GM12878 (cell line): Measurements from ENCODE around the gene PSPN.

Experiments
- ATF2 ChIP-seq: IDR thresholded peaks from 2 replicates; pipeline ENCODE4 v1.6.1; 2012; ENCODE audit warnings: low read length, inconsistent platforms
- CTCF ChIP-seq, 3 experiments: IDR thresholded peaks in 2 of 3; conservative IDR thresholded peaks in 1 of 3; 2 replicates each; pipeline ENCODE4 v1.5.1; 2011; ENCODE audit warnings: low read depth in 3 of 3, low read length in 3 of 3, mild to moderate bottlenecking in 3 of 3, control low read depth in 2 of 3, moderate library complexity in 2 of 3, inconsistent platforms in 1 of 3, mixed read lengths in 1 of 3; ENCODE audit not compliant: control insufficient read depth in 2 of 3, insufficient read depth in 1 of 3; ENCODE audit errors: extremely low read depth in 1 of 3
- ELK1 ChIP-seq: IDR thresholded peaks from 2 replicates; pipeline ENCODE4 v1.6.1; 2012; ENCODE audit warnings: low read depth, low read length, improper control_type of control experiment
- EP300 ChIP-seq, 2 experiments: fragments of 150-350 bp in 1 of 2; IDR thresholded peaks; 2 replicates each; pipeline ENCODE4 v1.6.1; 2011 to 2012; ENCODE audit warnings: low read depth in 2 of 2, low read length in 2 of 2, borderline replicate concordance in 1 of 2, improper control_type of control experiment in 1 of 2, inconsistent platforms in 1 of 2; ENCODE audit not compliant: control insufficient read depth in 1 of 2
- EZH2 ChIP-seq: IDR thresholded peaks from 2 replicates; pipeline ENCODE4 v1.6.1; 2012; ENCODE audit warnings: low read depth, mild to moderate bottlenecking, control low read depth, inconsistent platforms, low read length, borderline replicate concordance; ENCODE audit not compliant: control insufficient read depth
- NBN ChIP-seq: fragments of 450-650 bp; IDR thresholded peaks from 2 replicates; pipeline ENCODE4 v1.6.1; 2016
- NFXL1 ChIP-seq: fragments of 450-650 bp; IDR thresholded peaks from 2 replicates; pipeline ENCODE4 v1.6.1; 2017; ENCODE audit warnings: antibody characterized with exemption, mild to moderate bottlenecking, borderline replicate concordance
- POLR2A ChIP-seq: IDR thresholded peaks from 2 replicates; pipeline ENCODE4 v1.6.1; 2011; ENCODE audit warnings: low read depth, mild to moderate bottlenecking, low read length
- POLR2AphosphoS5 ChIP-seq: IDR thresholded peaks from 2 replicates; pipeline ENCODE4 v1.6.1; 2011; ENCODE audit warnings: mild to moderate bottlenecking, low read length, inconsistent platforms
- SMARCA5 ChIP-seq: fragments of 450-650 bp; IDR thresholded peaks from 2 replicates; pipeline ENCODE4 v1.6.1; 2017; ENCODE audit warnings: mild to moderate bottlenecking
- SUPT20H ChIP-seq: IDR thresholded peaks from 2 replicates; pipeline ENCODE4 v1.6.1; 2011; ENCODE audit warnings: low read depth, mild to moderate bottlenecking, low read length, moderate library complexity, borderline replicate concordance; ENCODE audit not compliant: control insufficient read depth
- ZBTB4 ChIP-seq: fragments of 450-650 bp; formaldehyde crosslinking; IDR thresholded peaks from 2 replicates; pipeline ENCODE4 v1.4.0; 2022; ENCODE audit warnings: mild to moderate bottlenecking, moderate library complexity

GRCh38 chr19:6358003-6358402 lies 17.7 kb downstream of the PSPN start:
- no peak for TF ChIP-seq NBN
- TF ChIP-seq ELK1: no peak
- TF ChIP-seq NFXL1: no peak
- no peak for TF ChIP-seq ZBTB4 (CRISPR knock-in tag)
- TF ChIP-seq SMARCA5: no peak
- TF ChIP-seq EP300 (IDR thresholded peaks at IDR 0.05; ENCODE audit: borderline replicate concordance in 1 of 2, control insufficient read depth in 1 of 2, low read depth in 2 of 2, low read length in 2 of 2): no peak
- no peak for TF ChIP-seq ATF2
- TF ChIP-seq POLR2A: no peak
- TF ChIP-seq CTCF (IDR thresholded peaks at IDR 0.05 in 2 of 3, conservative IDR thresholded peaks at IDR 0.05 in 1 of 3; ENCODE audit: control insufficient read depth in 2 of 3, extremely low read depth in 1 of 3, insufficient read depth in 1 of 3, low read depth in 3 of 3, low read length in 3 of 3): no peak
- TF ChIP-seq EZH2: no peak
- no peak for TF ChIP-seq SUPT20H
- no peak for TF ChIP-seq POLR2AphosphoS5
